Activated T-helper 1 cell treated with Interleukin-2 at 50 U/mL for 16 hours (primary cell): ENCODE measurements around the gene LGALS16.
"Not testable (repeated sequence)": the region's sequence is repeated elsewhere in the genome, so short reads cannot be mapped to it uniquely, and the experiment has no call there.

Experiments
- DNase-seq: peaks from one replicate; pipeline ENCODE4 v3.0.0-alpha.2; 2020; ENCODE audit warnings: low read depth

Gene LGALS16, protein sequence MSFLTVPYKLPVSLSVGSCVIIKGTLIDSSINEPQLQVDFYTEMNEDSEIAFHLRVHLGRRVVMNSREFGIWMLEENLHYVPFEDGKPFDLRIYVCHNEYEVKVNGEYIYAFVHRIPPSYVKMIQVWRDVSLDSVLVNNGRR

DNA sequence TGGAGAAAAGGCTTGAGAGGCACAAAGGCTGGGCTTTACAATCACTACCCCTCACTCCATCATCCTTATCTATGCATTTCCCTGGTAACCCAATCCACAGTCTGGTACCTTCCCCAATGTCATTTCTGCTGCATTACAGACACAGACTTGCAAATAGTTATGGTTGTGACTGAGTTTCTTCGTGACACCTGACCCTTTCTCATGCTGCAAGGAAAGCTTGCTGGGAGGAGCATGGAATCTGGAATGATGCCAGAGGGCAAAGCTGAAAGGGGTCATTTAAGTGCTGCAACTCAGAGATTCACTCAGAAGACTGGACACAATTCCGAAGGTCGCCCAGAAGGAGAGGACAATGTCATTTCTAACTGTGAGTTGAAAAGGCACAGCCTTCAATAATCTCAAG is at the start of gene LGALS16:
LGALS16 (plus strand) TSS at position 301 of the 400 bp plus-strand sequence; CDS start at position 350, 49 bp downstream.
- DNase-seq = no peak

DNA sequence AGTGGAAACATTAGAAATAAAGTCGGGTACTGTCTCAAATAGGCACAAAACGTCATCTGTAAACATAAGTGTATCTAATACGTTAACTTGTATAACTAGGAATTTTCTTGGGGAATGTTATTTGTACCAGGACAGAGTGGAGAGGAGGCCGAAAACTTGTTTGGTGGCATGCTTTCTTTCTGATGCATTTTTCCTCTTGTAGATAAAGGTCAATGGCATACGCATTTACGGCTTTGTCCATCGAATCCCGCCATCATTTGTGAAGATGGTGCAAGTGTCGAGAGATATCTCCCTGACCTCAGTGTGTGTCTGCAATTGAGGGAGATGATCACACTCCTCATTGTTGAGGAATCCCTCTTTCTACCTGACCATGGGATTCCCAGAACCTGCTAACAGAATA is 48.7 kb upstream of the LGALS16 start:
- no peak for DNase-seq

DNA sequence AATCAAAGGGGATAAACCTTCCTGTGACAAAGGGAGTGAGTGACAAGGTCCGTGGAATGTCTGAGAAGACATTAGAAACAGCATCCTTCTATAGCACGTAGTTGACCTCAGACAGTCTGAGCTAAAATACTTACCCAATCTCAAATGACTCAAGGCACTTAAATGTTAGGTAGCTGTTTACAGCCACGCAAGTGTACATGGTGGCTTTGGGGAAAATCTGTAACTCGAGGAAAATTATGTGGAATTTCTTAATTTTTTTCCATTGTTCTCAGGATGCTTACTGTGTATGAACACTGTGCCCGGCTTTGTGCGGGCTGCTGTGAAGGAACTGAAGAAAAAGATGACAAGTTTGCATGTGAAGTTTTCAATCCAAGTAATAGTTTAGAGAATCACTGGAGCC is 48.2 kb upstream of the LGALS16 start:
- DNase-seq = no peak

DNA sequence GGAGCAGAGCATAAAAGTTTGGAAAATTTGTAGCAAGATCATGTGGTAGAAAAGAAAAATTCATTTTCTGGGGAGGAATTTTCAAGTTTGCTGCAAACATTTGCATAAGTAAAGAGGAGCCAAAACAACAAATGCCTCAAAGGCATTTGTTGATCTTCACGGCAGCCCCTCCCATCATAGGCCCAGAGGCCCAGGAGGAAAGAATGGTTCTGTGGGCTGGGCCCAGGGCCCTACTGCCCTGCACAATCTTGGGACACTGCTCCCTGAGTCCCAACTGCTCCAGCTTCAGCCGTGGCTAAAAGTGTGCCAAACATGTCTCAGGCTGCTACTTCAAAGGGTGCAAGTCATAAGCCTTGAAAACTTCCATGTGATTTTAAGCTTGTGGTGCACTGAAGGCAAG is 42.1 kb upstream of the LGALS16 start:
- DNase-seq = no peak

DNA sequence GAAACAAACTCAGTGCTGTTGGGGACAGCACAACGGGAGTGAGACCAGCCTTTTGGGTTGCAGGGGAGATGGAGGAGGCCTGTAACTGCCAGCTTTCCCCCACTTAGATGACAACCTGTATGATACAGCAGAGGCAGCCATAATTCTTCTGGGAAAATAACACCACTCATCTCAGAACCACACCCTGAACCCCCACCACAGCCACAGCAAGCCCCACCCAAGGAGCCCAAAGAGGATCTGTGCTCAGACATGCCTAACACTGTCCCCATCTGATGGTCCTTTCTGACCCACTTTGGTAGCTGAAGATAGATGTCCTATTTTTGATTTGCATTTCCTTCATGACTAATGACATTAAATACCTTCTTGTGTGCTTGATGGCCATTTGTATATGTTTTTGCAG is 38.0 kb upstream of the LGALS16 start:
- no peak for DNase-seq

DNA sequence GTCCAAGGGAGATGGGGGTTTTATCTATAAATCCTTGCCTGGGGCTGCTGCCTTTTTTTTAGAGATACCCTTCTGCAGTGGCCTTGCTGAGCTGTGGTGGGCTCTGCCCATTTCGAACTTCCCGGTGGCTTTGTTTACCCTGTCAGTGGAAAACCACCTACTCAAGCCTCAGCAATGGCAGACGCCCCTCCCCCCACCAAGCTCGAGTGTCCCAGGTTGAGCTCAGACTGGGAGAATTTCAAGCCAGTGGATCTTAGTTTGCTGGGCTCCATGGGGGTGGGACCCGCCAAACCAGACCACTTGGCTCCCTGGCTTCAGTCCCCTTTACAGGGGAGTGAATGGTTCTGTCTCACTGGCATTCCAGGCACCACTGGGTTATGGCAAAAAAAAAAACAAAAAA is 31.8 kb upstream of the LGALS16 start:
- no peak for DNase-seq

DNA sequence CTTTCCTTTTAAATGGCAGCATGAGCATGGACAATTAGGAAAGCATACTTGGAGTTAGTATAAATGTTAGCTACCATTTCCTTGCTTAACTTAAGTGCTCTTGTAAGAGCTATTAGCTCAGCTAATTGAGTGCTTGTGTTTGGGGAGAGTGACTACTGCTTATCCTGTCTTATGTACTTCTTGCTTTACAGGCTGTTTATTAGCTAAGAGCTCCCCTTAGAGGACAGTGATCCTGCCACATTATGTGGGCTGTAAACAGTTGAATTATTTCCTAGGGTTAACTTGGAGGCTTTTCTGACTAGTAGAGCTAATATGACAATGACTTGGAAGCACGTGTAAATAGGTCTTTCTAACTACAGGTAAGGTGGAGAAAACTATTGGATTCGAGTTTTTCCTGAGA is 28.1 kb upstream of the LGALS16 start:
- DNase-seq = not testable (repeated sequence)

DNA sequence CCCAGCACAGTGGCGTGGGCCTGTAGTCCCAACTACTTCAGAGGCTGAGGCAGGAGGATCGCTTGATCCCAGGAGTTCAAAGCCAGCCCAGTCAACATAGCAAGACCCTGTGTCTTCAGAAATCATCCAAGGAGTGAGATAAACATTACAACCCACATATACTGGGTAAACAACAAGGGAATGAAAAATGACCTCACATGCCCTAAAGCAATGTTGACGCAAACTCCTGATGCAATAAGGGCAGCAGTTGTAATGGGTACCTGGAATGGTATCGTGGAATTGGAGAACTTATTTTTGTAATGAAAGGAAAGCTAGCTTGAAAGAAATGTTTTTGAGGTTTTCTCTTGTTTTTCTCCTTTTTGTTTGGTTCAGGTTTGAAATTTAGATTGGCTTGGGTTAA is 24.5 kb upstream of the LGALS16 start:
- DNase-seq = no peak

DNA sequence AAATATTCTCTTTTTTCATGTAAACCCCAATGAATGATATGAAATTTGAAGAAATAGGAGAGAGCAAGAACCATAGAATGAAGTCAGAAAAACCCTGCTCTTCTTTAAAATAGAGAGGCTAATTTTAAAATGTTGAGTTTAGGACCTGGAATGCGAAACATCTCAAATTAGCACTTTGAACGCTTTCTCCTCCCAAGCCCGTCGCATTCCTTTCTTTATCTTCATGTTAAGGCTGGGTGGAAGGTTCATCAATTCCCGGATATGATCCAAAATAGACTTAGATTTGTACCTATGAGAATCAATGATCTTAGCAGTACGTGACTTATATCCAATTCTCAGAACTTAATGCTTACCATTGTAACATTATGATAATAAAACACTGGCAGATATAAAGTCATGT is 24.1 kb upstream of the LGALS16 start:
- no peak for DNase-seq

DNA sequence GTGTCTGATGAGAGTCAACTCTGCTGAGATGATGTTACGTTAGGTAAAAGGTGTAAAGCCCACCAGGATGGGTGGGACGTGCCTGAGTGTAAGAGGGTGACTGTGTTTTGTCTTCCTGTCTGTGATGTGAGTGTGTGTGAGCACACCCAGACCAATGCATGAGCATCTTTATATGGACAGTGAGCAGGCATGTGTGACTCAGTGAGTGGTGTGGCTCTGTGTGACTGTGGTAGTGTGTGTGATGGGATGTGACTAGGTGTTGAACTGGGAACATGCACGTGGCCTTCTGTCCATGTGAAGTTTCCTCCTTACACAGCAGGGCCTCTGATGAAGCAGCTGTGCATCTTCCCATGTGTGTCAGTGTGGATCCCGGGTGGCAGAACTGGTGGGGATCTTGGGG is 17.8 kb upstream of the LGALS16 start:
- DNase-seq = no peak

DNA sequence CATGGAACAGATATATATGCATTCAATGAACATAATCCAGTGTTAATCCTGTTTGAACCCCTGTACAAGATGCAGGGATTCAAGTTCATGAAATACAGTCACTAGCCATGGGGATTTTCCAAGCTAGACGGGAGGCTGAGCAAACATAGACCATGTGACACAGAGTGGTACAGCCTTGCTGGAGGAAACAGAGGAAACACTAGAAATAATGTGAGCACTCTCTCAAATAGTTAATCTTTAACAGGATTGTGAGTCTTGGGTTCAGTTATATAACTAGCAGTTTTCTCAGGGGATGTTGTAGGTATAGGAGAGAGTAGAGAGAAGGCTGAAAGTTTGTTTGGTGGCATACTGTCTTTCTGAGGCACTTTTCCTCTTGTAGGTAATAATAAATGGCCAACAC is 13.9 kb upstream of the LGALS16 start:
- no peak for DNase-seq

DNA sequence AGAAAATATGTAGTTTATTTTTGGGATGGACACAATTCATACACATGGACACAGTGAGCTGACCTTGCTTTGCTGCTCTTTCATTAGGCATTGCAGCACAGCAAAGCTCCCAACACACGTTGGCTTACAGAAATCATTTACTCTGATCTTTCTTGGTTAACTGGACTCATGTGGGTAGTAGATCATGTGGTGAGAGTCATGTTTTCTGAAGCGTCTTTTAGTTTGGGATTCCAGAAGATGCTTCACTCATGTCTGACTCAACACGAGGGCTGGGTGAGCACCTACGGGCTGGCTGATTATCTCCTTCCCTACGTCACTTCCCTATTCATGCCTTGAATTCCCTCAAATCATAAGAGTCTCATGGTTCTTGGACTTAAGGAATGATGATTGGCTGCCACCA is 12.1 kb upstream of the LGALS16 start:
- DNase-seq = no peak

DNA sequence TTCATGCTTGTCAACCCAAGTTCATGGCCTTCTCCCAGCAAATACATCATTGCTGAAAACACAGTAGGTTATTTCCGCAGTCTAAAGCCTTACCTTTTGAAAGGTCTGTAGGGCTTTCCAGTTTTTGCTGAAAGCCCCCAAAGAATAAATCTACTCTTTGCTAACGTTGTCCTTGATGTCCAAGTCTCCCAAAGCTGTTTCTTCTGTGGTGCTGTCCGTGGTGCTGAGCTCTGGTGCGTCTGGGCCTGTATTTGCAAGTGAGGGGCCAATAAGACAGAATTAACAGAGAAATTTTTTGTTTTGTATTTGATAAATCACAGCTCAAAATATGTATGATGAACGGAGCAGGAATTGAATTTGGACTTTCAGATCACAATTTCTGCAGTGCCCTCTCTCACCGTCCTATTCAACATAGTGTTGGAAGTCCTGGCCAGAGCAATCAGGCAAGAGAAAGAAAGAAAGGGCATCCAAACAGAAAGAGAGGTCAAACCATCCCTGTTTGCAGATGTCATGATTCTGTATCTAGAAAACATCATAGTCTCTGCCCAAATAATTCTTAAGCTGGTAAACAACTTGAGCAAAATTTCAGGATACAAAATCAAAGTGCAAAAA is 9.8 kb upstream of the LGALS16 start:
- DNase-seq = no peak

DNA sequence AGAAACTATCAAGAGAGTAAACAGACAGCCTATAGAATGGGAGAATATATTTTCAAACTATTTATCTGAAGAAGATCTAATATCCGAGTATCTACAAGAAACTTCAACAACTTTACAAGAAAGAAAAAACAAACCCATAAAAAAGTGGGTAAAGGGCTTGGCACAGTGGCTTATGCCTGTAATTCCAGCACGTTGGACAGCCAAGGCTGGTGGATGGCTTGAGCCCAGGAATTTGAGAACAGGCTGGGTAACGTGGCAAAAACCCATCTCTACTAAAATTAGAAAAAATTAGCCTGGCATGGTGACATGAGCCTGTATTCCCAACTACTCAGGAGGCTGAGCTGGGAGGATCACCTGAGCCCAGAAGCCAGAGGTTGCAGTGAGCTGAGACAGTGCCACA is 7.8 kb upstream of the LGALS16 start:
- DNase-seq = no peak

DNA sequence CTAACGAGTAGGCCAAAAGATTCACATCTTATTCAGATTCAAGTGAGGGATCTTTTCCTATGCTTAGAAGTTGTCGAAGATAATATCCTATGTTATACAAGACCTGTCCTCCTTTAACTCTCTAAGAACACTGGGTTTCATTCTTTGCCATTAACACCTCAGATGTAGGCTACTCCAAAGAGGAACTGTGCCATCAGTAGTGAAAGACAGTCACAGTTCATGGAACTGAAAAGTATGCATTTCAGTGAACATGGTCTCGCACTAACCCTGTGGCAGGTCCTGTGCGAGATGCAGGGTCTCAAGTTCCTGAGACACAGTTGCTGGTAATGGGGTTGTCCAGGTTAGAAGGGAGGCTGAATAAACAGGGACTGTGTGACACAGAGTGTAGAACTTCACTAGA is 4.1 kb downstream of the LGALS16 start:
- DNase-seq = no peak

DNA sequence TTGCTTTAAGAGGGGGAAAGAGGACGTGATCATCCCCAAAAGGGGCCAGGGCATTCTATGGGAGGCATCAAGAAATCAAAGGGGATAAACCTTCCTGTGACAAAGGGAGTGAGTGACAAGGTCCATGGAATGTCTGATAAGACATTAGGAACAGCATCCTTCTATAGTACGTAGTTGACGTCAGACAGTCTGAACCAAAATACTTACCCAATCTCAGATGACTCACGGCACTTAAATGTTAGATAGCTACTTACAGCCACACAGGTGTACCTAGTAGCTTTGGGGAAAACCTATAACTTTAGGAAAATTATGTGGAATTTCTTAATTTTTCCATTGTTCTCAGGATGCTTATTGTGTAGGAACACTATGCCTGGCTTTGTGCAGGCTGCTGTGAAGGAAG is 4.9 kb downstream of the LGALS16 start:
- no peak for DNase-seq

DNA sequence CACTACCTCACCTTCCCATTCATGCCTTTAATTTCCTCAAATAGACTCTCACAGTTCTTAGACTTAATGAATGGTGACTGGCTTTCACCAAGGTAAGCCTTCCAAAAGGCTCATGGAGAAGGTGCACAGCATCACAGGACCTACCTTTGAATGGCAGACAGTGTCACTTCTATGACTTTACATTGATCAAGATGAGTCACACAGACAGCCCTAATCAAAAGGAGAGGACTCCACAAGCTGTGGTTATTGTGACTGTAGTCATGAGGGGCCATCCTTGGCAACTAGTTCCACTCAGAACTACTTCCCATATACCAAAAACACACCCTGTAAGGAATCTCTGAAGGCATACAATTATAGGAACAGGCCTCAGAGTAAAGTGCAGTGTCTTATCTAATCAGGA is 5.9 kb downstream of the LGALS16 start:
- no peak for DNase-seq

DNA sequence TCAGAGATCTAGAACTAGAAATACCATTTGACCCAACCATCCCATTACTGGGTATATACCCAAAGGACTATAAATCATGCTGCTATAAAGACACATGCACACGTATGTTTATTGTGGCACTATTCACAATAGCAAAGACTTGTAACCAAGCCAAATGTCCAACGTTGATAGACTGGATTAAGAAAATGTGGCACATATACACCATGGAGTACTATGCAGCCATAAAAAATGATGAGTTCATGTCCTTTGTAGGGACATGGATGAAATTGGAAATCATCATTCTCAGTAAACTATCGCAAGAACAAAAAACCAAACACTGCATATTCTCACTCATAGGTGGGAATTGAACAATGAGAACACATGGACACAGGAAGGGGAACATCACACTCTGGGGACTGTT is 14.1 kb downstream of the LGALS16 start:
- DNase-seq = not testable (repeated sequence)

DNA sequence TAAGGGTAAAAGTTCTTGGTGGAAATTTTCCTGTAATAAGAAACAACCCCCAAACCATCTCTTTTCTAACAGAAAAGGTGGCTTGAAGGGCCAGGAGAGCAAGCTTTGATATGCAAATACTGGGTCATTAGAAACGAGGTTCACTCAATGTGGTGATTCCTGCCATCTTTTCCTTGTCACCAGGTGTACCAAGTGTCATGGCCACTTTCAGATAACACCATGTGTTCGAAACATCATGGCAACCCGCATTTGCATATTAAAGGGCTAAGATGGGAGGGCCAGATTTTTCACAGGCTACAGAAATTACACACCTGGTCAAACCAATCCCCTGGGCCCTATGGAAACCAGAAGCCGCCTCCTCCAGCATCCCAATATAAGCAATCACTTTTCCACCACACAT is 15.3 kb downstream of the LGALS16 start:
- no peak for DNase-seq

DNA sequence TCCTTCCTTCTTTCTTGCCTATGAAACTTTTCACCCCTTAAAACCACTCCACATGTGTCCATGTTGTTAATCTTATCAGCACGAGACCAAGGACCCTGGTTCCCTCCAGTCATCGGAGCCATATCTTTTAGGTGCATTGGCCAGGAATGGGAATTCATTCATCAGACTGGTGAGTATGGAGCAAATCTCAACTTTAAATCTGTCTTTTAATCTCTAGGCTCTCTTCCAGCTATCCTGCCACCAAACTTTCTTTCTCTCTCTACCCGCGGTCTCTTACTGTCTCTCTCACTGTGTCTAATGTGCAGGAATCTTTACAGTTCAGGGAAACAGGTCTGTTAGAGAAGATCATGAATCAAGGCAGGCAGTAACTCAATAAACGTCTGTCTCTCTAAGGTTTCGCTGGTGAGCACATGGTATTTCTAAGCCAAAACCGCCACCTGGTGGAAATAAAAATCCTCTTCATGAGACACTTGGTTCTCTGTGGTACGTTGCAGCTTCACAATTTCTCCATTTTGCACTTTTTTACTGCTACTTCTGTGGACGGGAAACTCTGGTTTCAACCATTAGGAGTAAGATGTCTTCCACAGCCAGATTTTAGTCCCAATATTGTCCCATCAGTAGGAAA is 16.1 kb downstream of the LGALS16 start:
- no peak for DNase-seq

DNA sequence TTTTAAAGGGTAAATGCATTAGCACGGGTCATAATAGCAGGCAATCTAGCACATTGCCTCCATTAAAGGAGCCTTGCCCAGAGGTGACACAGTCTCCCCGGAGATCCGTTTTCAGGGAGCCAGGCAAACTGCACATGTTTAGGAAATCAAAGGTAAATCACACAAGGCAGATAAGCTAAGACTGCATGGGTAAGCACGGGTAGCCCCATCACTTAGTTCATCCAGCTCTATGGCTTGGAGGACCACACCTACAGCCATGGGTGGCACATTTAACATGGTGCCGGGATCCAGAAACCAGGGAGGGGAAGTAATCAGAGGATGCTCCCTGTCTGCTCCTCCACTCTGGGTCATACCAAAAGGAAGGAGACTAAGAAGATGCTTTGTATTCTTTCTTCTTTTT is 16.8 kb downstream of the LGALS16 start:
- no peak for DNase-seq

DNA sequence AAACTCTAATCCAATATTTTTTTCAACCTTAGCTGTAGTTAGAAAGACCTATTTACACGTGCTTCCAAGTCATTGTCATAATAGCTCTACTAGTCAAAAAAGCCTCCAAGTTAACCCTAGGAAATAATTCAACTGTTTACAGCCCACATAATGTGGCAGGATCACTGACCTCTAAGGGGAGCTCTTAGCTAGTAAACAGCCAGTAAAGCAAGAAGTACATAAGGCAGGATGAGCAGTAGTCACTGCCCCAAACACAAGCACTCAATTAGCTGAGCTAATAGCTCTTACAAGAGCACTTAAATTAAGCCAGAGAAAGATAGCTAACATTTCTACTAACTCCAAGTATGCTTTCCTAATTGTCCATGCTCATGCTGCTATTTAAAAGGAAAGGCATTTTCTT is 18.1 kb downstream of the LGALS16 start:
- not testable (repeated sequence) for DNase-seq

DNA sequence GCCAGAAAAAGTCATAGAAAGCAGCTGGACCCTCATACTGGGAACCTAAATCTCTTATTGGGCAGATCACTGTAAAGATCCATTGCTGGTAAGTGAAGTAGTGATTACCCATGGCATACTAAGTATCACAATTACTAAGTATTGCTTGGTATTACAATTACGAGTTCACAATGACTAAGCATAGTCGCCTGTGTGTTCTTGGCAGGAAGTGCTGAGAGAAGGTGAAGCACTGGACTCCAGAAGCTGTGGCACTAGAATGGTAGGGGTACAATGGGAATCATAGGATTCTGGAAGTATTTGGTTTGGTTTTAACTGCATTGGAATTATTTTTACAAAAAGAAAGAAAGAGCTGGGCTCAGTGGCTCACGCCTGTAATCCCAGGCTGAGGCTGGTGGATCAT is 20.3 kb downstream of the LGALS16 start:
- DNase-seq = no peak
